Activated effector memory CD4-positive, alpha-beta T cell treated with Interleukin-2 at 50 U/mL for 16 hours (primary cell): Measurements from ENCODE around the gene UNC5B.

Source experiments
- DNase-seq: peaks from one replicate; pipeline ENCODE4 v3.0.0-alpha.2; 2020

UNC5B gene

DNA sequence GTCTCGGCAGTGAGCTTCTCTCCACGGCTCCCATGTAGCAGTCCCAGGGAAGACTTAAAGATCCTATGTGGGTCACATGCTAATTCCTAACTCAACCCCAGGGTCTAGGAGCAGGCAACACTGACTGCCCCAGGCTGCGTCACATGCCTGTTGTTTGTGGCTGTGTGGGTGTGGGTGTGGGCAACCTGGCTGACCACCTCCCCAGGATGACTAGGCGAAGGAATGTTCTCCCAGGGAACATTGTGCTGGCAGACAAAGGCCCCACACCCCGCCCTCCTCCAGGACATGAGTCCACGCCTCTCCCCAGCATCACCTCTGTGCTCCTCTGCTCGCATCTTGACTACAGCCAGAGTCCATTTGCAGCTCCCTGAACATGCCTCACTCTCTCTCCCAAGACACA, 137.0 kb downstream of the UNC5B start:
- no peak for DNase-seq

DNA sequence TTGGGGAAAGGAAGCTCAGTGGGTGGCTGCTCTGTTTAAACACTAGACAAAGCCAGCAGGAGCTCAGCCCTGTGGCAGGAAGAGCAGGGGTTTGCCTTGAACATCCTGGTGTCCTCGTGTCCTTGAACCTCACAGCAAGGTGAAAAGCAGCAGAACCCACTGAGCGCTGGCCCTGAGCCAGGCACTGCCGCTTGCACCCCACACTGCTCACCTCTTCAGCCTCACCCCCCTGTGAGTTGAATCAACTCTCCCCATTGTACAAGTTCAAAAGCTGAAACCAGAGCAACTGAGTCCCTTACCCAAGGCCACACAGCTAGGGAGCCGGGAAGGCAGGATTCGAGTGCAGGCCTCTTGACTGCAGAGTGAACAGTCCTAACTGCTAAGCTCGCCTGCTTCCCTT, 138.7 kb downstream of the UNC5B start:
- no peak for DNase-seq

DNA sequence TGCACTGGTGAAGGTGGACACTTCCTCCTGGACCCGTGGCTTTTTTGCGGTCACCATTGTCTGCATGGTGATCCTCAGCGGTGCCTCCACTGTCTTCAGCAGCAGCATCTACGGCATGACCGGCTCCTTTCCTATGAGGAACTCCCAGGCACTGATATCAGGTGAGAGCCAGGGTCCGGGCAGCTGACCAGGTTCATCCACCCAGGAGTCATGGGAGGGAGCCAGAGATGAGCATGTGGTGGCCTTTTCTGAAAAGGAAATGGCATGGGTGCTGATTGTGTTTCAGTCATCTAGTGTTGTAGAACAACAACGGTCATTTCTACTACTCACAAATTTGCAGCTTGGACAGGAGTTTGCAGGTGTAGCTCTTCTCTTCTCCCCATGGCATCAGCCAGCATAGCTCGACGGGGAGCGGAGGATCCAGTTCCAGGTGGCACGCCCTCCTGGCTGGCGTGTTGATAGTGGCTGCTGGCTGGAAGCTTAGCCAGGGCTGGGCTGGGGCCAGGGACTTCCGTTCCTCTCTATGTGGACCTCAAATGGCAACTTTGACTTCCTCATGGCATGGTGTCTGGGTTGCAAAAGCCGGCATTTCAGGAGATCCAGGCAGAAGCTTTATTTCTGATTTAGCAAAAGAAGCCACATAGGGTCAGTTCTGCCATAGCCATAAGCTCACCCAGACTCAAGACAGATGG, 139.4 kb downstream of the UNC5B start:
- no peak for DNase-seq
